ENCODE measurements around the gene QPRT.

The QPRT gene

DNA sequence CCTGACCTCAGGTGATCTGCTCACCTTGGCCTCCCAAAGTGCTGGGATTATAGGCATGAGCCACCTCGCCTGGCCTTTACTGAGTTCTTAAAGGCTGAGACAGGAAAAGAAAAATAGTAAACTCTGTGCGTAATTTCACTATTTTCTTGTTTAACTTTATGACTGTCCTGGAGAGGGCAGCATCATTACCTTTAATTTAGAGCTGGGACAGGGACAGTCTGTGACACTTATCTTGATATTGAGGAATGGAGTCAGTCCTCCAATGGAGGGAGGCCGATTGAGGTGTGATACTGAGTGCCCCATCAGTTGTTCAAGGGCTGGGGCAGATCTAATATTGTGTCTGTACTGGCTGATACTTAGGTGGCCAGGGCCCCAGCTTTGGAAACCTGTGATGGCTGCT, 37.4 kb upstream of the QPRT start:
- no peak overlapping the region for H3K9ac ChIP-seq (ENCODE audit: low read length)
- H3K36me3 ChIP-seq (replicated peaks; ENCODE audit: insufficient read depth, low read length) = no peaks in the 10 kb centered on the region
- no peak overlapping the region for H3K4me2 ChIP-seq (ENCODE audit: low read depth, low read length)
- H3K79me2 ChIP-seq (ENCODE audit: low read length) = no peaks in the 10 kb centered on the region
- TF ChIP-seq, protein P1, sequence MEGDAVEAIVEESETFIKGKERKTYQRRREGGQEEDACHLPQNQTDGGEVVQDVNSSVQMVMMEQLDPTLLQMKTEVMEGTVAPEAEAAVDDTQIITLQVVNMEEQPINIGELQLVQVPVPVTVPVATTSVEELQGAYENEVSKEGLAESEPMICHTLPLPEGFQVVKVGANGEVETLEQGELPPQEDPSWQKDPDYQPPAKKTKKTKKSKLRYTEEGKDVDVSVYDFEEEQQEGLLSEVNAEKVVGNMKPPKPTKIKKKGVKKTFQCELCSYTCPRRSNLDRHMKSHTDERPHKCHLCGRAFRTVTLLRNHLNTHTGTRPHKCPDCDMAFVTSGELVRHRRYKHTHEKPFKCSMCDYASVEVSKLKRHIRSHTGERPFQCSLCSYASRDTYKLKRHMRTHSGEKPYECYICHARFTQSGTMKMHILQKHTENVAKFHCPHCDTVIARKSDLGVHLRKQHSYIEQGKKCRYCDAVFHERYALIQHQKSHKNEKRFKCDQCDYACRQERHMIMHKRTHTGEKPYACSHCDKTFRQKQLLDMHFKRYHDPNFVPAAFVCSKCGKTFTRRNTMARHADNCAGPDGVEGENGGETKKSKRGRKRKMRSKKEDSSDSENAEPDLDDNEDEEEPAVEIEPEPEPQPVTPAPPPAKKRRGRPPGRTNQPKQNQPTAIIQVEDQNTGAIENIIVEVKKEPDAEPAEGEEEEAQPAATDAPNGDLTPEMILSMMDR (IDR thresholded peaks at IDR 0.05; ENCODE audit: low read length) = no peak
- TF ChIP-seq EZH2phosphoT487 (IDR thresholded peaks at IDR 0.05; ENCODE audit: low read length) (no peak), EZH2 (optimal IDR thresholded peaks at IDR 0.05; ENCODE audit: low read depth, low read length) (no peak)
- H3F3A ChIP-seq (ENCODE audit: insufficient read depth, low read length) = no peaks in the 10 kb centered on the region
- H3K4me3 ChIP-seq (ENCODE audit: low read length) = no peak overlapping the region
- H2AFZ ChIP-seq (ENCODE audit: low read length) = no peak overlapping the region
- H3K27me3 ChIP-seq (replicated peaks; ENCODE audit: insufficient read depth, low read length) = no peaks in the 10 kb centered on the region
- no peak overlapping the region for H3K27ac ChIP-seq (ENCODE audit: low read length)
- DNase-seq = no peak
- no peaks in the 10 kb centered on the region for H3K9me3 ChIP-seq (replicated peaks; ENCODE audit: insufficient read depth, low read length)
- H3K4me1 ChIP-seq (ENCODE audit: low read length) = no peaks in the 10 kb centered on the region
- no peaks in the 10 kb centered on the region for H3K9me2 ChIP-seq (replicated peaks; ENCODE audit: insufficient read depth, low read length)
- H4K20me1 ChIP-seq (ENCODE audit: insufficient read depth, low read length) = no peaks in the 10 kb centered on the region

DNA sequence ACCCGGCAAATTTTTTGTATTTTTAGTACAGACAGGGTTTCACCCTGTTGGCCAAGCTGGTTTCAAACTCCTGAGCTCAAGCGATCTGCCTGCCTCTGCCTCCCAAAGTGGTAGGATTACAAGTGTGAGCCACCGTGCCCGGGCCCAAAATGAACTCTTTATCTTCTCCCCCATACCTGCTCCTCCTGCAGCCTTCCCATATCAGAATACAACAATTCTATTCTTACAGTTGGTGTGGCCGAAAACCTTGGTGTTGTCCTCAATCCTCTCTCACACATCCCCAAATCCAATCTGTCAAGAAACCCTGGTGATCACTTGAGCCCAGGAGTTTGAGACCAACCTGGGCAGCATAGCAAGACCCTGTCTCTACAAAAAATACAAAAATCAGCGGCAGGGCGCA, 35.4 kb upstream of the QPRT start:
- H3K4me2 ChIP-seq (ENCODE audit: low read depth, low read length) = no peak overlapping the region
- no peaks in the 10 kb centered on the region for H3K9me3 ChIP-seq (replicated peaks; ENCODE audit: insufficient read depth, low read length)

DNA sequence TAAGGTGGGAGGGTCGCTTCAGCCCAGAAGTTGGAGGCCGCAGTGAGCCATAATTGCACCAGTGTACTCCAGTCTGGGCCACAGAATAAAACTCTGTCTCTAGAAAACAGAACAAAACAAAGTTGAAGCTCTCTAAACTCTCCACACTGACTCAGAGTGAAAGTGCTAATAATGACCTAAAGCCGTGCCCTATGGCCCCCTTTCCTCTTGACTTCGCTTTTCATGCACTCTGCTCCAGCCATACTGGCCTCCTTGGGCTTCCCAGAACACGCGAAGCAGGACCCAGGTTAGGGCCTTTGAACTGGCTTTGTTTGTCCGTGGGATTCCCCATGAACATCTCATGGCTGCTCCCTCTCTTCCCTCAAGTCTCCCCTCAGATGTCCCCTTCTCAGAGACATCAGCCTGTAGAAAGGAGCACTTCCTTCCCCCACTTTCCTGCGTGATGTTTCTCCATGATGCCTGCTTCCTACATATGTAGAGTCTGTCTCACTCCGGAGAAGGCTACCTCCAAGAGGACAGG, 34.6 kb upstream of the QPRT start:
- Histone ChIP-seq H3K9me3 (replicated peaks; ENCODE audit: insufficient read depth, low read length) (no peaks in the 10 kb centered on the region), H3K4me1 (ENCODE audit: low read length) (no peaks in the 10 kb centered on the region), H2AFZ (ENCODE audit: low read length) (no peak overlapping the region), H3F3A (ENCODE audit: insufficient read depth, low read length) (no peaks in the 10 kb centered on the region), H4K20me1 (ENCODE audit: insufficient read depth, low read length) (no peaks in the 10 kb centered on the region), H3K79me2 (ENCODE audit: low read length) (no peaks in the 10 kb centered on the region), H3K4me3 (ENCODE audit: low read length) (no peak overlapping the region), H3K9ac (ENCODE audit: low read length) (no peak overlapping the region), H3K36me3 (replicated peaks; ENCODE audit: insufficient read depth, low read length) (no peaks in the 10 kb centered on the region), H3K4me2 (ENCODE audit: low read depth, low read length) (no peak overlapping the region), H3K9me2 (replicated peaks; ENCODE audit: insufficient read depth, low read length) (no peaks in the 10 kb centered on the region), H3K27me3 (replicated peaks; ENCODE audit: insufficient read depth, low read length) (no peaks in the 10 kb centered on the region), H3K27ac (ENCODE audit: low read length) (no peak overlapping the region)
- DNase-seq = no peak
- TF ChIP-seq EZH2phosphoT487 (IDR thresholded peaks at IDR 0.05; ENCODE audit: low read length) (no peak), EZH2 (optimal IDR thresholded peaks at IDR 0.05; ENCODE audit: low read depth, low read length) (no peak)
- TF ChIP-seq, protein P1 (IDR thresholded peaks at IDR 0.05; ENCODE audit: low read length) = no peak

More for the DNA sequence above, 35.4 kb upstream of the QPRT start:
- no peak for DNase-seq
- H2AFZ ChIP-seq (ENCODE audit: low read length) = no peak overlapping the region
- H3K36me3 ChIP-seq (replicated peaks; ENCODE audit: insufficient read depth, low read length) = no peaks in the 10 kb centered on the region
- TF ChIP-seq EZH2 (optimal IDR thresholded peaks at IDR 0.05; ENCODE audit: low read depth, low read length) (no peak), EZH2phosphoT487 (IDR thresholded peaks at IDR 0.05; ENCODE audit: low read length) (no peak)
- TF ChIP-seq, protein P1 (IDR thresholded peaks at IDR 0.05; ENCODE audit: low read length) = no peak
- H3K27me3 ChIP-seq (replicated peaks; ENCODE audit: insufficient read depth, low read length) = no peaks in the 10 kb centered on the region
- H3K4me3 ChIP-seq (ENCODE audit: low read length) = no peak overlapping the region
- H3K27ac ChIP-seq (ENCODE audit: low read length) = no peak overlapping the region
- no peaks in the 10 kb centered on the region for H3K79me2 ChIP-seq (ENCODE audit: low read length)
- no peaks in the 10 kb centered on the region for H3K4me1 ChIP-seq (ENCODE audit: low read length)
- no peaks in the 10 kb centered on the region for H3F3A ChIP-seq (ENCODE audit: insufficient read depth, low read length)
- no peaks in the 10 kb centered on the region for H4K20me1 ChIP-seq (ENCODE audit: insufficient read depth, low read length)
- H3K9ac ChIP-seq (ENCODE audit: low read length) = no peak overlapping the region
- H3K9me2 ChIP-seq (replicated peaks; ENCODE audit: insufficient read depth, low read length) = no peaks in the 10 kb centered on the region
